SK-N-MC (cell line): ENCODE data around the gene FBXL12.

Source experiments
- EZH2 ChIP-seq: fragments of 200-600 bp; sonication (generic); IDR thresholded peaks from one replicate; pipeline ENCODE4 v1.6.1; 2017; ENCODE audit warnings: antibody characterized with exemption
- FOXP2 ChIP-seq: optimal IDR thresholded peaks from 2 replicates; pipeline ENCODE3; 2011; ENCODE audit warnings: mild to moderate bottlenecking, moderate library complexity; ENCODE audit not compliant: insufficient read depth; ENCODE audit errors: extremely low read length, control extremely low read depth
- POLR2AphosphoS5 ChIP-seq: IDR thresholded peaks from 2 replicates; pipeline ENCODE4 v1.6.1; 2012; ENCODE audit warnings: mild to moderate bottlenecking, low read depth, low read length, borderline replicate concordance

GRCh38 chr19:9786819-9787218 is 32.1 kb downstream of the FBXL12 start:
- TF ChIP-seq EZH2: no peak
- TF ChIP-seq POLR2AphosphoS5: no peak
- TF ChIP-seq FOXP2: no peak
